B cell (primary cell): Measurements from ENCODE around the gene CACNA2D4. TPM values are rescaled to one million over a fixed set of nuclear protein-coding genes. Genes with fewer than 3 reads are reported as not detected.

Source experiments
- ATAC-seq: fragments of 200-7000 bp; cut with Tn5 transposase; one replicate; pipeline ENCODE4 v1.10.0; 2021; ENCODE audit warnings: low read depth, mild to moderate bottlenecking, moderate number of reproducible peaks, moderate library complexity
- CTCF ChIA-PET: fragments of 350-600 bp; sonication (Branson Sonifier 250); formaldehyde crosslinking; loops from one replicate; lab custom pipeline; 2021; ENCODE audit warnings: antibody characterized with exemption, inconsistent platforms; lab: Charles Lee
- POLR2A ChIA-PET: fragments of 350-600 bp; sonication (Branson Sonifier 250); formaldehyde crosslinking; loops from one replicate; lab custom pipeline; 2021; ENCODE audit warnings: antibody characterized with exemption; lab: Charles Lee
- DNase-seq: peaks from one replicate; pipeline ENCODE4 v3.0.0; 2013
- H2AFZ ChIP-seq: 2 replicates; pipeline ENCODE4 v1.6.1; 2012; ENCODE audit warnings: mild to moderate bottlenecking, low read depth, low read length; ENCODE audit not compliant: insufficient read depth, poor library complexity, severe bottlenecking
- H3K27ac ChIP-seq, 2 donors: 1 replicate in 1 of 2; 2 replicates in 1 of 2; pipeline ENCODE4 v1.5.1; 2012 to 2013; ENCODE audit warnings: low read length in 2 of 2, mild to moderate bottlenecking in 2 of 2, moderate library complexity in 1 of 2
- H3K27me3 ChIP-seq, 4 experiments: fragments of 200-600 bp in 1 of 4; sonication (generic) in 1 of 4; replicated peaks in 1 of 4; 1 replicate in 2 of 4; 2 replicates in 2 of 4; pipeline versions ENCODE4 v1.6.1 to v1.7.0; 2013 to 2016; ENCODE audit warnings: low read length in 3 of 4, mild to moderate bottlenecking in 2 of 4, mixed read lengths in 1 of 4, moderate library complexity in 1 of 4; ENCODE audit not compliant: insufficient read depth in 4 of 4, control insufficient read depth in 3 of 4; ENCODE audit errors: control extremely low read depth in 1 of 4
- H3K36me3 ChIP-seq, 2 experiments: replicated peaks in 1 of 2; 1 replicate in 1 of 2; 2 replicates in 1 of 2; pipeline versions ENCODE4 v1.6.1 to v1.7.1; 2013; ENCODE audit warnings: low read length in 1 of 2; ENCODE audit not compliant: insufficient read depth in 2 of 2, control insufficient read depth in 1 of 2; ENCODE audit errors: control extremely low read depth in 1 of 2, extremely low read depth in 1 of 2
- H3K4me1 ChIP-seq, 2 donors: fragments of 200-600 bp in 1 of 2; sonication (generic) in 1 of 2; 1 replicate in 1 of 2; 2 replicates in 1 of 2; pipeline versions ENCODE4 v1.5.1 to v1.6.1; 2013 to 2017; ENCODE audit warnings: low read length in 2 of 2; ENCODE audit not compliant: control insufficient read depth in 2 of 2, insufficient read depth in 2 of 2
- H3K4me2 ChIP-seq: replicated peaks from 2 replicates; pipeline ENCODE3; 2012; ENCODE audit warnings: mild to moderate bottlenecking, low read depth, low read length; ENCODE audit not compliant: poor library complexity, severe bottlenecking
- H3K4me3 ChIP-seq, 5 experiments: fragments of 200-600 bp in 1 of 5; sonication (generic) in 1 of 5; 1 replicate in 3 of 5; 2 replicates in 2 of 5; pipeline versions ENCODE4 v1.5.1 to v1.7.0; 2011 to 2016; ENCODE audit warnings: low read length in 4 of 5, mild to moderate bottlenecking in 4 of 5, low read depth in 2 of 5, control low read depth in 1 of 5, moderate library complexity in 1 of 5; ENCODE audit not compliant: insufficient read depth in 1 of 5; ENCODE audit errors: control extremely low read depth in 1 of 5, extremely low read depth in 1 of 5
- H3K79me2 ChIP-seq: fragments of 200-600 bp; sonication (generic); one replicate; pipeline ENCODE4 v1.6.0; 2016; ENCODE audit warnings: low read length; ENCODE audit not compliant: control insufficient read depth, insufficient read depth
- H3K9ac ChIP-seq: fragments of 200-600 bp; sonication (generic); 2 replicates; pipeline ENCODE4 v1.6.1; 2017; ENCODE audit warnings: mild to moderate bottlenecking, low read length, moderate library complexity
- H3K9me3 ChIP-seq, 3 donors: one replicate each; pipeline versions ENCODE4 v1.6.1 to v1.7.1; 2013; ENCODE audit warnings: low read length in 2 of 3; ENCODE audit not compliant: control insufficient read depth in 2 of 3, insufficient read depth in 1 of 3; ENCODE audit errors: control extremely low read depth in 1 of 3
- H4K20me1 ChIP-seq: 2 replicates; pipeline ENCODE4 v1.6.0; 2012; ENCODE audit warnings: mild to moderate bottlenecking, low read length; ENCODE audit not compliant: insufficient read depth, control insufficient read depth, poor library complexity, severe bottlenecking
- H3K27ac Mint-ChIP-seq: one replicate; pipeline ENCODE4 v1.8.0; 2021; ENCODE audit warnings: mixed read lengths
- H3K27me3 Mint-ChIP-seq: one replicate; pipeline ENCODE4 v1.8.0; 2021; ENCODE audit warnings: mixed read lengths
- H3K4me1 Mint-ChIP-seq: one replicate; pipeline ENCODE4 v1.8.0; 2021; ENCODE audit warnings: mixed read lengths
- H3K4me3 Mint-ChIP-seq: one replicate; pipeline ENCODE4 v1.8.0; 2021; ENCODE audit warnings: mixed read lengths
- H3K9me3 Mint-ChIP-seq: one replicate; pipeline ENCODE4 v1.8.0; 2022; ENCODE audit warnings: mixed read lengths; ENCODE audit not compliant: insufficient read depth
- EZH2 ChIP-seq: IDR thresholded peaks from 2 replicates; pipeline ENCODE4 v1.6.1; 2012; ENCODE audit warnings: borderline replicate concordance, low read depth, mild to moderate bottlenecking, moderate library complexity, low read length; ENCODE audit not compliant: insufficient read depth, poor library complexity, severe bottlenecking
- WGBS: methylation state at CpG from one replicate; pipeline ENCODE4 v1.1.5; 2013; ENCODE audit warnings: missing lambda C conversion rate; ENCODE audit not compliant: insufficient coverage; 5-methylcytosine and 5-hydroxymethylcytosine counted together
- intact Hi-C: fragments of 100-400 bp; cut with micrococcal nuclease; formaldehyde crosslinking; loops from one replicate; pipeline ENCODE4 v1.10.0; 2022
- polyA plus RNA-seq: library from polyadenylated mRNA; depleted of rRNA; stranded (reverse); fragments of >200 nt; gene quantifications from 2 replicates; pipeline ENCODE4 v1.2.3, GENCODE V29; 2012
- total RNA-seq, 2 donors: library from RNA; stranded (reverse); fragments of 120-200 nt in 1 of 2; gene quantifications; 1 replicate in 1 of 2; 2 replicates in 1 of 2; pipeline versions ENCODE4 v1.2.3 to v1.2.4, GENCODE V29; 2013 to 2022
- TF ChIP-seq, protein P1 (sequence below): fragments of 200-600 bp; IDR thresholded peaks from one replicate; pipeline ENCODE4 v1.8.0; 2022; ENCODE audit warnings: antibody characterized with exemption, mild to moderate bottlenecking

Gene CACNA2D4
- total and polyA plus RNA-seq, 2 donors (not counting 1 experiment from before 2014, with no cell fraction given): 6.0 to 7.4 TPM

DNA sequence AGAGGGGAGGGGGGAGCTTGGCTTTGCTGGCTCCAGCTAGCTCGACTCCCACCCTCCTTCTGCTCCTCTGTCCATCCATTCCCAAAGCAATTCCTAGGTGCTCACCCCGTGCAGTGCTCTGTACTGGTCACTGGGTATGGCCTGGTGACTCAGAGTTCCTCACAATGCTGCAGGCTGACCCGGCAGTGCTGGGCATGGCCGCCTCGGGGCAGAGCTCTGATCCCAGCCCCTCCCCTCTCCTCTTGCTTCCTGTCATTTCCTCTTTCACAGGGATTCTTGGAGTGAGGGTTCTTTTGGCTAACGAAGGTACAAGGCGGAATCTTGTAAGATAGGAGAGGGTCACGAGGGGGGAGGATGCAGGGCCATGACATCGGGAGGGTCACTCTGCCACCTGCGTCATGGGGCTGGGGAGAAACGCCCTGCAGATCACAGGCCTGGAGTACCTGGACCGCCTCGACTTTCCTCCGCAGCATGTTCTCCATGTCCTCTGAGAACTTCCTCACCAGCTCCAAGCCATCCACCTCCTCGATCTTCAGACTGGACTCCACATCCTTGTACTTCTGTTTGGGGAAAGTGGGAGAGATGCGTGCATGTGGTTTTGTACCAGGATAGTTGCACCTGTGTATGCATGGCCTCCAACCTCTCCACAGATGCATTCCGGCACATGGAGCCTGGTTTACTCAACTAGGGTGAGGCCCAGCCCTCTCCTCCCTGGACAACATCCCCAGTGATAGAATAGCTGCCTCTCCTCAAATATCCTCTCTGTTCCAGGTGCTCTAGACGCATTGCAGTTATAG, 5.7 kb downstream of the CACNA2D4 start:
- Mint-ChIP-seq H3K27ac (no peak overlapping the region), H3K27me3 (peaks cover 30% of the 10 kb centered on the region), H3K9me3 (no peaks in the 10 kb centered on the region), H3K4me3 (no peak overlapping the region), H3K4me1 (peaks cover 16% of the 10 kb centered on the region)
- intact Hi-C loops: no loop called here
- H3K4me1 ChIP-seq: peaks cover 15 to 17% of the 10 kb centered on the region in 2 donors
- CTCF ChIA-PET: interaction anchor here (0.8 to 1.4 kb wide), 2 partner anchors 27 to 122 kb away, joined by 3 to 5 read pairs; no protein-coding TSS in a partner anchor
- H3K79me2 ChIP-seq: peaks cover 4% of the 10 kb centered on the region
- WGBS: 98% methylated on average over 11 of the region's 18 CpGs
- no peak overlapping the region for H3K4me3 ChIP-seq
- POLR2A ChIA-PET: no interaction called here
- no peak overlapping the region for H3K9ac ChIP-seq
- H4K20me1 ChIP-seq: no peaks in the 10 kb centered on the region
- ATAC-seq (no peak), DNase-seq (no peak)
- no peak overlapping the region for H3K4me2 ChIP-seq
- H2AFZ ChIP-seq: no peak overlapping the region
- no peak for TF ChIP-seq EZH2
- TF ChIP-seq, protein P1, sequence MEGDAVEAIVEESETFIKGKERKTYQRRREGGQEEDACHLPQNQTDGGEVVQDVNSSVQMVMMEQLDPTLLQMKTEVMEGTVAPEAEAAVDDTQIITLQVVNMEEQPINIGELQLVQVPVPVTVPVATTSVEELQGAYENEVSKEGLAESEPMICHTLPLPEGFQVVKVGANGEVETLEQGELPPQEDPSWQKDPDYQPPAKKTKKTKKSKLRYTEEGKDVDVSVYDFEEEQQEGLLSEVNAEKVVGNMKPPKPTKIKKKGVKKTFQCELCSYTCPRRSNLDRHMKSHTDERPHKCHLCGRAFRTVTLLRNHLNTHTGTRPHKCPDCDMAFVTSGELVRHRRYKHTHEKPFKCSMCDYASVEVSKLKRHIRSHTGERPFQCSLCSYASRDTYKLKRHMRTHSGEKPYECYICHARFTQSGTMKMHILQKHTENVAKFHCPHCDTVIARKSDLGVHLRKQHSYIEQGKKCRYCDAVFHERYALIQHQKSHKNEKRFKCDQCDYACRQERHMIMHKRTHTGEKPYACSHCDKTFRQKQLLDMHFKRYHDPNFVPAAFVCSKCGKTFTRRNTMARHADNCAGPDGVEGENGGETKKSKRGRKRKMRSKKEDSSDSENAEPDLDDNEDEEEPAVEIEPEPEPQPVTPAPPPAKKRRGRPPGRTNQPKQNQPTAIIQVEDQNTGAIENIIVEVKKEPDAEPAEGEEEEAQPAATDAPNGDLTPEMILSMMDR: no peak
- H3K9me3 ChIP-seq: peaks cover 0 to 14% (median 0%) of the 10 kb centered on the region in 3 donors
- H3K27me3 ChIP-seq: peaks cover 0 to 11% (median 4%) of the 10 kb centered on the region in 4 experiments
- H3K36me3 ChIP-seq: no peaks in the 10 kb centered on the region
- H3K27ac ChIP-seq: no peak overlapping the region
